Tibial artery (tissue), 4 donors: Measurements from ENCODE around the gene CLPSL2.

Experiments used
- DNase-seq, 2 donors: peaks; one replicate each; pipeline ENCODE4 v3.0.0-alpha.2; 2019
- H3K27ac ChIP-seq, 2 donors: fragments of 200-600 bp; sonication (generic) in 1 of 2; 1 replicate in 1 of 2; 2 replicates in 1 of 2; pipeline ENCODE4 v1.5.1; 2018 to 2019; ENCODE audit warnings: mild to moderate bottlenecking in 1 of 2
- H3K27me3 ChIP-seq, 2 donors: fragments of 200-600 bp; sonication (generic) in 1 of 2; one replicate each; pipeline versions ENCODE4 v1.5.1 to v1.6.0; 2016 to 2019
- H3K36me3 ChIP-seq, 3 donors: fragments of 200-600 bp; sonication (generic) in 2 of 3; one replicate each; pipeline ENCODE4 v1.5.1; 2016 to 2019; ENCODE audit warnings: mild to moderate bottlenecking in 2 of 3
- H3K4me1 ChIP-seq, 4 donors: fragments of 200-600 bp; sonication (generic) in 2 of 4; 1 replicate in 3 of 4; 2 replicates in 1 of 4; pipeline ENCODE4 v1.5.1; 2016 to 2019
- H3K4me3 ChIP-seq, 2 donors: fragments of 200-600 bp; sonication (generic) in 1 of 2; 1 replicate in 1 of 2; 2 replicates in 1 of 2; pipeline ENCODE4 v1.5.1; 2018 to 2019; ENCODE audit warnings: mild to moderate bottlenecking in 2 of 2
- H3K9me3 ChIP-seq, 3 donors: fragments of 200-600 bp; sonication (generic) in 1 of 3; one replicate each; pipeline ENCODE4 v1.5.1; 2016 to 2019
- intact Hi-C: fragments of 100-400 bp; cut with DNase I; formaldehyde crosslinking; loops from one replicate; pipeline ENCODE4 v1.15.0; 2023; ENCODE audit warnings: low total_unique reads
- TF ChIP-seq, protein P1 (sequence below), 2 experiments: fragments of 200-600 bp in 1 of 2; fragments of 450-650 bp in 1 of 2; IDR thresholded peaks; one replicate each; pipeline ENCODE4 v1.5.1; 2017 to 2019; ENCODE audit warnings: antibody characterized with exemption in 2 of 2, mild to moderate bottlenecking in 1 of 2, moderate library complexity in 1 of 2

CLPSL2 gene

DNA sequence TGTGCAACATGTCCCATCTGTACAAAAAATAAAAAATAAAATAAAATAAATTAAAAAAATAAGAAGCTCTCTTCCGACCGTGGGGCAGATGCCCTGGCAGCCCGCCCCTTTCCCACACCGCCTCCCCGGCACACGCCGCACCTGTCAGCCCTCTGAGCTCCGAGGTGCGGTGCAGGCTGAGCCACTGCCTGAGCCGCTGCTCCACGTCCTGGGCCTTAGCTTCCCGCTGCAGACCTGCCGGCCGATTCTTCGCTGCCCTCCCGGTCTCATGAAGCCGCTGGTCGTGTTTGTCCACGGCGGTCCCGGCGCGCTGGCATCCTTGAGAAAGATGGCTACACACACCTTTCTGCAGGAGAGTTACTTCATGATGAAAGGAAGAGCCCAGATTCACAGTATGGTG is 10.7 kb upstream of the CLPSL2 start:
- H3K27me3 ChIP-seq: peaks cover 0 to 42% of the 10 kb centered on the region in 2 donors
- TF ChIP-seq, protein P1, sequence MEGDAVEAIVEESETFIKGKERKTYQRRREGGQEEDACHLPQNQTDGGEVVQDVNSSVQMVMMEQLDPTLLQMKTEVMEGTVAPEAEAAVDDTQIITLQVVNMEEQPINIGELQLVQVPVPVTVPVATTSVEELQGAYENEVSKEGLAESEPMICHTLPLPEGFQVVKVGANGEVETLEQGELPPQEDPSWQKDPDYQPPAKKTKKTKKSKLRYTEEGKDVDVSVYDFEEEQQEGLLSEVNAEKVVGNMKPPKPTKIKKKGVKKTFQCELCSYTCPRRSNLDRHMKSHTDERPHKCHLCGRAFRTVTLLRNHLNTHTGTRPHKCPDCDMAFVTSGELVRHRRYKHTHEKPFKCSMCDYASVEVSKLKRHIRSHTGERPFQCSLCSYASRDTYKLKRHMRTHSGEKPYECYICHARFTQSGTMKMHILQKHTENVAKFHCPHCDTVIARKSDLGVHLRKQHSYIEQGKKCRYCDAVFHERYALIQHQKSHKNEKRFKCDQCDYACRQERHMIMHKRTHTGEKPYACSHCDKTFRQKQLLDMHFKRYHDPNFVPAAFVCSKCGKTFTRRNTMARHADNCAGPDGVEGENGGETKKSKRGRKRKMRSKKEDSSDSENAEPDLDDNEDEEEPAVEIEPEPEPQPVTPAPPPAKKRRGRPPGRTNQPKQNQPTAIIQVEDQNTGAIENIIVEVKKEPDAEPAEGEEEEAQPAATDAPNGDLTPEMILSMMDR (IDR thresholded peaks at IDR 0.05): no peak
- H3K27ac ChIP-seq: no peak overlapping the region
- H3K36me3 ChIP-seq: no peaks in the 10 kb centered on the region
- no peak for DNase-seq
- no peaks in the 10 kb centered on the region for H3K9me3 ChIP-seq
- H3K4me3 ChIP-seq: no peak overlapping the region
- H3K4me1 ChIP-seq: no peaks in the 10 kb centered on the region
- intact Hi-C loops: no loop called here

DNA sequence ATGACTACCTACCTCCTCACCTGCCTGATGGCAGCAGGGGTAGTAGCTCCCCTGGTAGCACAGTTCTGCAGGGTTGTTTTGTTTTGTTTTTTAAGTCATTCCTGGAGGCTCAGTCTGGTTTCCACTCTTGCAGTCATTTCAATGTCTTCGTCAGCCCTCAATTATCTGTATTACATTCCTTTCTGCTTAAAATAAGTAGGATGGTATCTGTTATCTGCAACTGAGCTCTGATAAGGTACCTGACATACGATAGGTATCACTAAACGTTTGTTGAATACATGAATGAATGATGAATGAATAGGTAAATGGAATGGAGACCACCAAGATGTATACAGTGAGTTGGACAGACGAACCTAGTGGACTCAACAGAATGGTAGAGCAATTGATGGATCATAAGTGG is 7.2 kb upstream of the CLPSL2 start:
- TF ChIP-seq, protein P1 (IDR thresholded peaks at IDR 0.05): no peak
- Histone ChIP-seq H3K4me1 (no peaks in the 10 kb centered on the region), H3K27ac (no peak overlapping the region), H3K36me3 (no peaks in the 10 kb centered on the region), H3K9me3 (no peaks in the 10 kb centered on the region), H3K4me3 (no peak overlapping the region), H3K27me3 (peaks cover 0 to 36% of the 10 kb centered on the region in 2 donors)
- DNase-seq: no peak
- intact Hi-C loops: no loop called here

DNA sequence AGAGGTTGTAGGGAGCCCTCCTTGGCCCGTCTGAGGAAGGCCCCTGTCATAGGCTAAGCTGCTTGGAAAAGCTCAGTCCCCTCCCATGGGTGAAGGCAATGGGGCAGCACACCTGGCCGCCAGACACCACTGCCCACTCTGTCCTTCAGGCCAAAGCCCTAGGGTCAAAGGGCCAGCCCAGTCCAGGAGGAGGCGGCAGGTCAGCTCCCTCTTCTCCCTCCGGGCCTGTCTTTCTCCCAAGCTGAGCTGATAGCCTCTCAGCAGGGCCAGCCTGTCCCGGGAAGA is 5.1 kb upstream of the CLPSL2 start:
- peaks cover 0 to 4% (median 1%) of the 10 kb centered on the region in 4 donors for H3K4me1 ChIP-seq
- intact Hi-C loops: no loop called here
- TF ChIP-seq, protein P1 (IDR thresholded peaks at IDR 0.05): no peak
- peaks cover 0 to 44% of the 10 kb centered on the region in 2 donors for H3K27me3 ChIP-seq
- H3K27ac ChIP-seq: no peak overlapping the region
- no peak for DNase-seq
- H3K36me3 ChIP-seq: no peaks in the 10 kb centered on the region
- no peaks in the 10 kb centered on the region for H3K9me3 ChIP-seq
- H3K4me3 ChIP-seq: no peak overlapping the region

DNA sequence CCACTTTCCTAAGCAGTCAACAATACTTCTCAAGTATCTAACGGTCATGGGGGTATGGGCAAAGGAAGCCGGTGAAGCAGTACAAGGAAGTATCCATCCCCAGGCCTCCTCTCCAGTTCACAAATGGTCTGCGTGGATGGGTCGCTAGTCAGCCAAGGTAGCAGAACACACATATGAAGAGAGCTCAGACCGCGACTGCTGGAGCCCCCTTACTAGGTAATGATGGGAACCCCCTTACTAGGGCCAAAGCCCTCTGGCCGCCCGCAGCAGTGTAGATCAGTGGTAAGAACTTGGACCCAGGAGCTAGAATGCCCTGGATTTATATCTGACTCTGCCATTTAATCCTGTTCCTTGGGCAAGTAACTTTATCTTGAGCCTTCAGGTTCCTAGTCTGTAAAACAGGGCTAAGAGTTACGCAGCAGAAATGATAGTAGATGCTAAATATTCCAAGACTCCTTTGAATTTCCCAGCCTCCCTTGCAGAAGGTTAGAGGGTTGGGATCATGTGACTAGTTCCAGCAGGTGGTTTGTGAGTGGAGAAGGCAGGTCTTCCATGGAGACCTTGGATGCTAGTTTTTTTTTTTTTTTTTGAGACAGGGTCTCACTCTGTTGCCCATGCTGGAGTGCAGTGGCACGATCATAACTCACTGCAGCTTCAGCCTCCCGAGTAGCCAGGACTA is 2.1 kb upstream of the CLPSL2 start:
- DNase-seq: no peak
- Histone ChIP-seq H3K4me1 (peaks cover 0 to 10% (median 7%) of the 10 kb centered on the region in 4 donors), H3K27ac (no peak overlapping the region), H3K9me3 (no peaks in the 10 kb centered on the region), H3K27me3 (peaks cover 0 to 58% of the 10 kb centered on the region in 2 donors), H3K36me3 (no peaks in the 10 kb centered on the region), H3K4me3 (no peak overlapping the region)
- TF ChIP-seq, protein P1 (IDR thresholded peaks at IDR 0.05): no peak
- intact Hi-C loops: no loop called here

DNA sequence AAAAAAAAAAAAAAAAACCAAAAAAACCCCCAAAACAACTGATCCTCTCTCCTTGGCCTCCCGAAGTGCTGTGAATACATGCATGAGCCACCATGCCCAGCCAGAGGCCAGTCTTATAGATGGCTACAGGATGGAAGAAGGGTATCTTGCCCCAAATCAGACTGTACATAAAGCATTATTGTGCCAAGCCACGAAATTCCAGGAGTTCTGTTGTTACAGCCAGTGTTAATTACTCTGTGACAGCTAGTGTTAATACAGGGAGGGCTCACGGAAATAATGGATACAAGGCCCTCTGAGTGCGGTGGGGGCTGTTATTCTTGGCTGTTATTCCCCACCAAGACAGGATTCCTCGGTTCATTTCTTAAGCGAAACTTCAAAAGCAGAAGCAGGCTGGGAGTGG is 1.4 kb upstream of the CLPSL2 start:
- Histone ChIP-seq H3K4me3 (no peak overlapping the region), H3K27me3 (peaks cover 0 to 59% of the 10 kb centered on the region in 2 donors), H3K27ac (no peak overlapping the region), H3K36me3 (no peaks in the 10 kb centered on the region), H3K9me3 (no peaks in the 10 kb centered on the region), H3K4me1 (peaks cover 0 to 10% (median 7%) of the 10 kb centered on the region in 4 donors)
- intact Hi-C loops: no loop called here
- DNase-seq: no peak
- TF ChIP-seq, protein P1 (IDR thresholded peaks at IDR 0.05): no peak
